ENCODE results near the gene COL16A1. TPM values are rescaled to one million over a fixed set of nuclear protein-coding genes. Genes with fewer than 3 reads are reported as not detected.

Gene COL16A1
- total RNA-seq, 2 donors from 2014 or later: 7.4 to 9.9 TPM

DNA sequence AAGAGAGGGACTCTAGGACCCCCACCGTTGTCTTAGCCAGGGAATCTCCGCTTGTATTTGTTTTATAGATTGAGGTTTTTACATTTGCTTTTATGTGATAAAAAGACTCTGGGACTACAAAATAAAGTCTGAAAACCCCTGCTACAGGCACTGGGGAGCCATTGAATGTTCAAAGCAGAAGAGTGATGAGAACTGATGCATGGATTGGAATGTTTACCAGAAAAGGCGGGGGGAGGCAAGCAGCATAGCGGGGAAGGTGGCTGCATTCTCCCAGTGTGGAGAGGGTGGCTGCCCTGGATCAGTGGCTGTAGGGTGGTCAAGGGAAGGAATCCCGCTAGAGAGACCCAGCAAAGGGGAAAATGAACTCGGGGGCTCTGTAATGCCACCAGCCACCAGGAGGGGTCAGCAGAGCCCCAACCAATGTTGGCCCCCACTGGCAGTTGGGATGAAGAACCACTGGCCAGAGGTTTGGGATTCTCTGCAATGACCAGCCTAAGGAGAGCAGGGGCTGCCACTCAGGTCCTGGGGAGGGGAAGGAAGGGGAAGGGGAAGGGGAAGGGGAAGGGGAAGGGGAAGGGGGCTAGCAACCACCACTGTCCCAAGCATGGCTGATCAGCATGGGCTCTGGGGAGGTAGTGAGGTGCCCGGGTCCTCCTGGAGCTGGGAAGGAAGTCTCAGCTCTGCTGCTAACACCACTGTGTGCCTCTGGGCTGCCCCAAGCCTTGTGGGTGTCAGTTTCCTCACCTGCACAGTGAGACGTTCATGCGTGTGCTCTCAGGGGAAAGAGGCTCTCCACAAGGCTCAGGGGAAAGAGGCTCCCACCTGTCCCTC is 40.0 kb downstream of the COL16A1 start:
- 44 to 49% methylated on average over 5 to 9 of the region's 9 CpGs for WGBS, 2 experiments (ENCODE audit: insufficient coverage in 1 of 2, insufficient read length in 1 of 2)
- no peak overlapping the region for H3K4me3 Mint-ChIP-seq
- H3K9ac ChIP-seq (ENCODE audit: extremely low read depth, low read length, poor library complexity, severe bottlenecking): no peak overlapping the region
- H3K36me3 ChIP-seq (ENCODE audit: control insufficient read depth, insufficient read depth, low read length): no peaks in the 10 kb centered on the region
- no peak overlapping the region for H3K27ac Mint-ChIP-seq
- TF ChIP-seq, protein P1, sequence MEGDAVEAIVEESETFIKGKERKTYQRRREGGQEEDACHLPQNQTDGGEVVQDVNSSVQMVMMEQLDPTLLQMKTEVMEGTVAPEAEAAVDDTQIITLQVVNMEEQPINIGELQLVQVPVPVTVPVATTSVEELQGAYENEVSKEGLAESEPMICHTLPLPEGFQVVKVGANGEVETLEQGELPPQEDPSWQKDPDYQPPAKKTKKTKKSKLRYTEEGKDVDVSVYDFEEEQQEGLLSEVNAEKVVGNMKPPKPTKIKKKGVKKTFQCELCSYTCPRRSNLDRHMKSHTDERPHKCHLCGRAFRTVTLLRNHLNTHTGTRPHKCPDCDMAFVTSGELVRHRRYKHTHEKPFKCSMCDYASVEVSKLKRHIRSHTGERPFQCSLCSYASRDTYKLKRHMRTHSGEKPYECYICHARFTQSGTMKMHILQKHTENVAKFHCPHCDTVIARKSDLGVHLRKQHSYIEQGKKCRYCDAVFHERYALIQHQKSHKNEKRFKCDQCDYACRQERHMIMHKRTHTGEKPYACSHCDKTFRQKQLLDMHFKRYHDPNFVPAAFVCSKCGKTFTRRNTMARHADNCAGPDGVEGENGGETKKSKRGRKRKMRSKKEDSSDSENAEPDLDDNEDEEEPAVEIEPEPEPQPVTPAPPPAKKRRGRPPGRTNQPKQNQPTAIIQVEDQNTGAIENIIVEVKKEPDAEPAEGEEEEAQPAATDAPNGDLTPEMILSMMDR (conservative IDR thresholded peaks at IDR 0.05): peak; percentile 90
- no peak overlapping the region for H3K4me3 ChIP-seq (ENCODE audit: low read length)
- H3K9me3 Mint-ChIP-seq: no peaks in the 10 kb centered on the region
- H3K4me1 ChIP-seq (ENCODE audit: control insufficient read depth, insufficient read depth, low read length): no peaks in the 10 kb centered on the region
- H3K36me3 Mint-ChIP-seq (ENCODE audit: low read depth): no peaks in the 10 kb centered on the region
- peaks cover 6% of the 10 kb centered on the region for H3K4me1 Mint-ChIP-seq
- peak; percentile 95 for DNase-seq
- H3K27me3 Mint-ChIP-seq (ENCODE audit: insufficient read depth): no peaks in the 10 kb centered on the region
- no peaks in the 10 kb centered on the region for H3K9me3 ChIP-seq (ENCODE audit: control insufficient read depth, low read length)
- H3K27ac ChIP-seq (ENCODE audit: low read depth, low read length): no peak overlapping the region
- no peaks in the 10 kb centered on the region for H3K27me3 ChIP-seq (ENCODE audit: control insufficient read depth, insufficient read depth, low read length, poor library complexity, severe bottlenecking)

DNA sequence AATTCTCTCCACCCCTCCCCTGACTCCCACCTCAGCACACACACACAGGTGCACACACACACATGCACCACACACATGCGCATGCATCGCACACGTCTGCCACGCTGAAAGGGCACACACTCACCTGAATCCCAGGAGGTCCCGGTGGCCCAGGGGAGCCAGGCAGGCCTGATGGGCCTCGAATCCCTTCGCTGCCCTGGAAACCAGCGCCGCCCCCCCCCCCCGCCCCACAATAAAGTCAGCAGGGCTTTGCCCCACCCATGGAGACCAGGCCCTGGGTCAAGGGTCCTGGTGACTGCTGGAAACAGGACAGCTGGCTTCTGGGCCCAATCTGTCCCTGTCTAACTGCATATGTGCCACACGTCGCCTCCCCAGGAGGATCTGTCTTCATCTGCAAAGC is 41.4 kb downstream of the COL16A1 start:
- H3K36me3 Mint-ChIP-seq (ENCODE audit: low read depth): no peaks in the 10 kb centered on the region
- no peak overlapping the region for H3K27ac Mint-ChIP-seq
- H3K27me3 Mint-ChIP-seq (ENCODE audit: insufficient read depth): no peaks in the 10 kb centered on the region
- TF ChIP-seq, protein P1 (conservative IDR thresholded peaks at IDR 0.05): no peak
- H3K36me3 ChIP-seq (ENCODE audit: control insufficient read depth, insufficient read depth, low read length): no peaks in the 10 kb centered on the region
- no peaks in the 10 kb centered on the region for H3K4me1 ChIP-seq (ENCODE audit: control insufficient read depth, insufficient read depth, low read length)
- H3K27ac ChIP-seq (ENCODE audit: low read depth, low read length): no peak overlapping the region
- no peaks in the 10 kb centered on the region for H3K9me3 ChIP-seq (ENCODE audit: control insufficient read depth, low read length)
- DNase-seq: no peak
- peaks cover 6% of the 10 kb centered on the region for H3K4me1 Mint-ChIP-seq
- H3K27me3 ChIP-seq (ENCODE audit: control insufficient read depth, insufficient read depth, low read length, poor library complexity, severe bottlenecking): no peaks in the 10 kb centered on the region
- 95 to 96% methylated on average over 7 to 12 of the region's 12 CpGs for WGBS, 2 experiments (ENCODE audit: insufficient coverage in 1 of 2, insufficient read length in 1 of 2)
- no peaks in the 10 kb centered on the region for H3K9me3 Mint-ChIP-seq
- no peak overlapping the region for H3K4me3 ChIP-seq (ENCODE audit: low read length)
- no peak overlapping the region for H3K4me3 Mint-ChIP-seq
- H3K9ac ChIP-seq (ENCODE audit: extremely low read depth, low read length, poor library complexity, severe bottlenecking): no peak overlapping the region

DNA sequence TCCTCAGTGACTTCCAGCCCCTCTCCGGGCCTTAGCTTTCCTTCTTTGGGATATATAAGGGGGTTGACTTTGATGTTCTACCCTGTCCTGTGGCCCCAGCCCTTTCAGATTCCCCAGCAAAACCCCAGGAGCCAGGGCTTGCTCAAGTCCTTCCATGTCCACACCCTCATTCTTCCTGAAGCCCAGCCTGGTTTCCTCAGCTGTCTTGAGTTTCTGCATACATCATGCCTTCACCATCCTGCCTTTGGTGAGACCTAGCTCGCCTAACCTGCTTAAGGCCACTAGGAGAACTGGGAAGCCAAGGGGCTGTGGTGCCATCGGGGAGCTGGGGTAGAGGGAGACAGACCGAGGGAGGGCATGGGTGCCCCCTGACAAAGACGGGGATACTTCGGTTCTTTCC is 42.0 kb downstream of the COL16A1 start:
- Mint-ChIP-seq H3K27me3 (ENCODE audit: insufficient read depth) (no peaks in the 10 kb centered on the region), H3K27ac (no peak overlapping the region), H3K4me3 (no peak overlapping the region), H3K4me1 (peaks cover 6% of the 10 kb centered on the region), H3K36me3 (ENCODE audit: low read depth) (no peaks in the 10 kb centered on the region), H3K9me3 (no peaks in the 10 kb centered on the region)
- Histone ChIP-seq H3K4me3 (ENCODE audit: low read length) (no peak overlapping the region), H3K27ac (ENCODE audit: low read depth, low read length) (no peak overlapping the region), H3K9ac (ENCODE audit: extremely low read depth, low read length, poor library complexity, severe bottlenecking) (no peak overlapping the region), H3K27me3 (ENCODE audit: control insufficient read depth, insufficient read depth, low read length, poor library complexity, severe bottlenecking) (no peaks in the 10 kb centered on the region), H3K4me1 (ENCODE audit: control insufficient read depth, insufficient read depth, low read length) (no peaks in the 10 kb centered on the region), H3K9me3 (ENCODE audit: control insufficient read depth, low read length) (no peaks in the 10 kb centered on the region), H3K36me3 (ENCODE audit: control insufficient read depth, insufficient read depth, low read length) (no peaks in the 10 kb centered on the region)
- no peak for DNase-seq
- WGBS, 2 experiments (ENCODE audit: insufficient coverage in 1 of 2, insufficient read length in 1 of 2): 91 to 100% methylated on average over 1 to 6 of the region's 6 CpGs
- TF ChIP-seq, protein P1 (conservative IDR thresholded peaks at IDR 0.05): no peak

Data from endodermal cell (in vitro differentiated cells).